Motor neuron (in vitro differentiated cells): ENCODE data around the gene ONECUT2. TPM values are rescaled to one million over a fixed set of nuclear protein-coding genes. Genes with fewer than 3 reads are reported as not detected.
"Not testable (repeated sequence)": the region's sequence is repeated elsewhere in the genome, so short reads cannot be mapped to it uniquely, and the experiment has no call there.

ENCODE experiments used
- ATAC-seq, 8 experiments: fragments of 200-7000 bp; cut with Tn5 transposase; replicated peaks in 6 of 8; 2 replicates each; pipeline ENCODE4 v1.8.0; 2021; ENCODE audit warnings: mild to moderate bottlenecking in 8 of 8, moderate library complexity in 8 of 8
- H3K27ac ChIP-seq, 2 donors: fragments of 250-450 bp; sonication (Bioruptor Pico); 2 replicates each; pipeline ENCODE4 v1.9.0; 2021; ENCODE audit warnings: antibody characterized with exemption in 2 of 2, mild to moderate bottlenecking in 2 of 2, moderate library complexity in 1 of 2
- H3K4me1 ChIP-seq, 2 donors: fragments of 250-450 bp; sonication (Bioruptor Pico); replicated peaks in 1 of 2; 2 replicates each; pipeline ENCODE4 v1.6.1; 2021; ENCODE audit warnings: antibody characterized with exemption in 2 of 2, mild to moderate bottlenecking in 2 of 2, moderate library complexity in 1 of 2
- H3K4me3 ChIP-seq, 5 donors: fragments of 250-450 bp; sonication (Bioruptor Pico); 2 replicates each; pipeline ENCODE4 v1.9.0; 2021; ENCODE audit warnings: antibody characterized with exemption in 5 of 5, mild to moderate bottlenecking in 5 of 5, moderate library complexity in 4 of 5
- WGBS, 10 experiments: fragments of 450-650 bp; shearing (Covaris generic); methylation state at CpG; one replicate each; pipeline ENCODE4 v1.0.0; 2022; 5-methylcytosine and 5-hydroxymethylcytosine counted together
- in situ Hi-C, 9 experiments: fragments of 400-800 bp; cut with MboI; loops; one replicate each; pipeline ENCODE4 v1.15.0; 2021; ENCODE audit warnings: low sequenced_read_pairs in 9 of 9, low pct_unique_long_range_greater_than_20kb in 2 of 9; ENCODE audit not compliant: unreplicated experiment in 9 of 9
- total RNA-seq, 8 experiments: library from RNA; unstranded; fragments of 300-600 nt; gene quantifications; 2 replicates each; pipeline versions ENCODE4 v1.2.3 to v1.2.4, GENCODE V29; 2022

ONECUT2 gene
- total RNA-seq, 8 experiments from 2014 or later = 0.20 to 27.1 (median 9.5) TPM

DNA sequence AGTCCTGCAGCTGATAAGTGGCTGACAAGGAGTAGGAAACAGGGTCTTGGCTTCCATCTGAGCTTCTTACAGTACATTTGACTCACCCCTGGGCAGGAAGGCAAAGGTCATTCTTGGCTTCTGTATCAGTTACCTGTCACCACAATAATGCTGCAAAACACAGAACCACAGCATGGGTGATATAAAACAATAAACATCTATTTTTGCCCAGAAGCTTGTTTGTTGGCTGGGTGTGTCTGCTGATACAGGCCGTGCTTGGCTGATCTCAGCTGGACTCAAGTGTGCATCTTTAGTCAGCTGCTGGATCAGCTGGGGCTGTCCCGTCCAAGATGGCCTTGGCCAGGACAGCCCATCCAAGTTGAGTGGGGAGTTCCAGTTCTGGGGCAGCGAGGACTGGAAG, 34.7 kb downstream of the ONECUT2 start:
- Histone ChIP-seq H3K27ac (no peak overlapping the region), H3K4me3 (no peak overlapping the region), H3K4me1 (peaks cover 4 to 9% of the 10 kb centered on the region in 2 donors)
- no peak for ATAC-seq
- in situ Hi-C loops = no loop called here
- WGBS, 10 experiments = 0 to 100% (median 40%) methylated on average over 1 to 3 of the region's 3 CpGs; no CpG with 5 or more reads in 1 of the 10 experiments

DNA sequence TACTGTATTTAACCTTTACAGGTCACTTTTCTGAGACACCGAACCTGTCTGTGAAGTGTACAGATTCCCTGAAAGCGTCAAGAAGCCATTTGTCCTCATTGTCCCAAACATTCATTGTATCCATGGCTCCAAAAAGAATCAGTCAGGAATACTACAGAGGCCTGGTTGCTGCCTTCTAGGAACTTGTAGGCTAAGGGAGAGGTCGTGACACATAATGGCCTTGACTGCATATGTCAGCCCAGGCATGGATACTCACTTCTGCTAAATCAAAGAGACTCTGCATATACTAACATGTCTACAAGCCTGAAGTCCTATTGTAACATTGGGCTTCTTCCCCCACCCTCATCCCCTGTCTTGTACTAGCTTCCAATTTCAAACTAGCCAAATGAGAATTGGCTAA, 40.2 kb downstream of the ONECUT2 start:
- Histone ChIP-seq H3K4me1 (peaks cover 4 to 10% of the 10 kb centered on the region in 2 donors), H3K27ac (no peak overlapping the region), H3K4me3 (no peak overlapping the region)
- ATAC-seq = no peak
- WGBS, 10 experiments = 0 to 88% (median 64%) methylated on average over 1 to 3 of the region's 3 CpGs; no CpG with 5 or more reads in 2 of the 10 experiments
- in situ Hi-C loops = no loop called here

DNA sequence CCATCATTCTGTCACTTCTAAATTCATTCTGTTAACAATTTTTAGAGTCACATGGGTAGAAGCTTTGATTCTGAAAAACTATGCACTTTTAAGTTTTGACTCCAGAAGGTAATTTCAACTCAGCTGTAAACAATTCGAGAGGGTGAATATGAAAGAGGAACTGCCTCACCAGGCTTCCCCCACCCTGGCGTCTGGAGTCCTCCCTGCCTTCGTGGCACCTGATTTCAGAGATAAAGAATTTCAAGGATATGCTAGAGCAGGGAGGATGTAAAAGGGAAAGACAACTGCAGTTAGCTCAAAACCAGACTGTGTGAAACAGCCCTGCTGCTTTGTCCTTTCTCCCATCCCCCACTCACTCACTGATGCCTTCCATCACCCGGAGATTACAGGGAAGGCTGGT, 40.7 kb downstream of the ONECUT2 start:
- 26 to 80% (median 48%) methylated on average over 1 to 4 of the region's 4 CpGs; no CpG with 5 or more reads in 3 of the 10 experiments for WGBS, 10 experiments

DNA sequence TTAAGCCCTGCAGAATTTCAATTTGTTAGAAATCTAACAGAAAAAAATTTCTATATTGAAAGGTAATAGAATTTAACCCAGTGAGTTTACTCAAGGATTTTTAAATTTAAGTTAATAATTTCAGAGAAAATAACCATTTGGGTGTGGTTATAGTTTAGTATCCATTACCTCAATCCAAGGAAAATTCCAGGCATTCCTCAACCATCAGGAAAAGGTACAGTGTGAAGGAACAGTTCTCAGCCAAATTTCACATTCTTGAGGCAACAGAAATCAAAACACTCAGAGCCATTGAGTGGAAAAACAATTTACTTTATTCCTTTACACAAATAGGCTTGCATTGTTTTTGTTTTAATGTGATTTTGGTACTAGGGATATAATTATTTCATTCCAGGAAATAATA, 45.6 kb downstream of the ONECUT2 start:
- Histone ChIP-seq H3K27ac (no peak overlapping the region), H3K4me1 (peaks cover 0 to 2% of the 10 kb centered on the region in 2 donors), H3K4me3 (no peak overlapping the region)
- in situ Hi-C loops = no loop called here
- no peak for ATAC-seq

More for the DNA sequence above, 40.7 kb downstream of the ONECUT2 start:
- Histone ChIP-seq H3K4me3 (no peak overlapping the region), H3K4me1 (peaks cover 4 to 10% of the 10 kb centered on the region in 2 donors), H3K27ac (no peak overlapping the region)
- ATAC-seq = no peak
- in situ Hi-C loops = no loop called here

DNA sequence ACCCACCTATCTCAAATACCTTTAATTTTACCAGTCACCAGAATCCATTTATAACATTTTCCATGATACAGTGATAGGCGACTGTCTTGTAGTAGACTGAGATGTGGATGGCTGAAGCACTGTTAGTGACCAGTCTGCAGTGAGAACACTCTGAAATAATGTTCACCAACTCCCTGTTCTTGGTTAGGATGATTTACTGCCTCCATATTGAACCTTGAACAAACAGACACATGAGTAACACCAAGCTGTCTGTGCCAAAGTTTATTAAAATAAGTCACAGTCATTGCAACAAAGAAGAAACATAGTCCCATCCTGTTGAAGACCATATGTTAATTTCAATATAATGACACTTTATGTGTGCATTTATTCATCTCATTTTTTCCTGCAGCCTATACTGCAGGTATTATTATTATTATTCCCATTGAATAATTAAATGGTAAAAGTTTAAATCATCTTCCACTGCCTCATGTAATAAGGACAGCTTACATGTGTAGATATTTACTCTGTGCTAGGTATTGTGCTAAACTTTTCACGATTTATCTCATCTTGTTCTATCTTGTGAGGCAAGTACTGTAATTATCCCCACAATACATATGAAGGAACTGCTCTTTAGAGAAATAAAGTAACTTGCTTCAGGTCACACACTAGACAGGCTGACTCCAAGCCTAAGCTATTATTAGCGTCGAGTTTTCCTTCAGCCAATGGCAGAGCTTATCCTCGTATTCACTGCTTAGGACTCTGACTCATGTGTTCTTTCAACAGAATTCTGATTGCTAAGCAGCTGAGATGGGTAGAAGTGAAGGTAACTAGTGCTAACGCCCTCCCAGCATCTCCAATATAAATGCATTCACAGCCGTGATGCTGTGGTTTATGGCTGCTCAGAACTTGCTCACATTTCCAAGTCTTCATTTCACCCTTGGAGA, 62.5 kb downstream of the ONECUT2 start:
- in situ Hi-C loops = no loop called here
- no peaks in the 10 kb centered on the region for H3K4me1 ChIP-seq
- H3K4me3 ChIP-seq = no peak overlapping the region
- peak in 7 of 8 experiments; percentile 34 to 90 (median 72) for ATAC-seq
- no peak overlapping the region for H3K27ac ChIP-seq
- 8 to 89% (median 62%) methylated on average over 1 to 7 of the region's 7 CpGs for WGBS, 10 experiments

DNA sequence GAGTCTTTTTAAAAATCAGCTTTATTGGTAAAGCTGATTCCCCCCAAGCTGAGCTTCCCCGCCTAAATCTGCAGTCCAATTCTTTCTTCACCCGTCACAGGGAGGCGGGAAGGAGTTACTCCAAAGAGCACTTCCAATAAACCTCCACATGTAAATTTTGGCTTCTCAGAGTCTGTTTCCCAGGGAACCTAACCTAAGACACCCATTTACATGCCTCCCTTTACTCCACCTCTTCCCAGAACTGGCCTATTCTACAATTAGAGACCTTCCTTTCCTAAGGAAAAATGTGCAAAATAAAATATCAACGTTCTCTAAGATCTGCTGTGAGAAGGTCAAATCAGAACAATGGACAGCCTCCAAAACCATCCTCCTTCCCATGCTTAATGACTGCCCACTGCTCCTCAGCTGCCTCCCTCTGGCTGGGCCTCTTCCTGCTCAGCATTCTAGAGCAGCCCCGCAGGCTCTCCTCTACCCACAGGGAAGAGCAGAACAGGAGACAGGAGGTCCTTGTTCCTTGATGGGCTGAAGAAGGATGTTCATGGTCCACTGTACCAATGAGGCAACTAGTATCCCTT, 63.6 kb downstream of the ONECUT2 start:
- peak in 3 of 8 experiments; percentile 51 to 84 (median 71) for ATAC-seq
- 30 to 100% (median 71%) methylated on average over 1 to 4 of the region's 5 CpGs for WGBS, 10 experiments
- Histone ChIP-seq H3K27ac (no peak overlapping the region), H3K4me3 (no peak overlapping the region), H3K4me1 (no peaks in the 10 kb centered on the region)
- in situ Hi-C loops = no loop called here

DNA sequence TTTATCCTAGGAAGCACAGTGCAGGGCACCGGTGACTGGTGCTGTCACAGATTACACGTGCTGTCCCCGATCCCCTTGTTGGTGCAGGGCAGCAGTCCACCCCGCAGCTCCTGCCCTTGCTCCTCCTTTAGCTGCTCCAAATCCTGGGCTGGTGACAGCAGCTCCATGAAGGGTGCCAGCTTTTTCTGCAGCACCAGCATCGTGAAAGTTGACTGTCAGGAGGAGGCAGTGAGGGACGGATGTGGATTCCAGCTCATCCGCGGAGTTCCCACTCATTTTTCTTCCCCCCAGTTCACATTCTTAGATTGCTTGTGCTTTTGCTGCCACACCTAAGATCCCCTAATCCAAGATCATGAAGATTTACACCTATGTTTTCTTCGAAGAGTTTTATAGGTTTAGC, 67.5 kb downstream of the ONECUT2 start:
- no peak overlapping the region for H3K4me3 ChIP-seq
- H3K4me1 ChIP-seq = no peaks in the 10 kb centered on the region
- H3K27ac ChIP-seq = no peak overlapping the region
- no peak for ATAC-seq
- WGBS, 10 experiments = 33 to 100% (median 74%) methylated on average over 1 to 6 of the region's 9 CpGs; no CpG with 5 or more reads in 2 of the 10 experiments
- in situ Hi-C loops = no loop called here

DNA sequence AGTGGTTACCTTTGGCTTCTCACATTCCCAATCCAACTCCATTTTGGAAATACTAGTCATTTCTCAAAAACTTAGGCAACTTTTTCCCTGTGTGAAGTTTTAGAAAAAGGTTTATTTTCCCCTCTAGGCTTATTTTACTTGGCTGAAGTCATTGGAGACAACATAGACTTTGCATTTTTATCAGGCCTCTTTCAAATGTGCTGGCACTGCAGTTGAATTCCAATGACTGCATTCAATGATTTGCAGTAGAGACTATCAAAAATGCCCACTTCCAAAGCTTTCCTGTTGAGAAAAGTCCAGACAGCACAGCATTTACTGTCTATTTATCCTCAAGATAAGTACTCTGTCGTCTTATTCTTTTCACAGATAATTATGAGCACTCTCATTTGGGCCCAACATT, 70.1 kb downstream of the ONECUT2 start:
- 0 to 91% (median 20%) methylated on average over 1 of the region's 1 CpG; no CpG with 5 or more reads in 3 of the 10 experiments for WGBS, 10 experiments
- no peak overlapping the region for H3K27ac ChIP-seq
- H3K4me3 ChIP-seq = no peak overlapping the region
- no peaks in the 10 kb centered on the region for H3K4me1 ChIP-seq
- no peak for ATAC-seq
- in situ Hi-C loops = no loop called here

DNA sequence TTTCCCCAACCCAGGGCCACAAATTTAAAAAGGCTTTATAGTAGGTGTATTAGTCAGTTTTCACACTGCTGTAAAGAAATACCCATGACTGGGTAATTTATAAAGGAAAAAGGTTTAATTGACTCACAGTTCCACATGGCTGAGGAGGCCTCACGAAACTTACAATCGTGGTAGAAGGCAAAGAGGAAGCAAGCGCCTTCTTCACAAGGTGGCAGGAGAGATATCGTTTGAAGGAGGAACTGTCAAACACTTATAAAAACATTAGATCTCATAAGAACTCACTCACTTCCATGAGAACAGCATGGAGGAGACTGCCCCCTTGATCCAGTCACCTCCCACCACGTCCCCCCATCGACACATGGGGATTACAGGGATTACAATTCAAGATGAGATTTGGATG, 80.9 kb downstream of the ONECUT2 start:
- Histone ChIP-seq H3K27ac (no peak overlapping the region), H3K4me3 (no peak overlapping the region), H3K4me1 (peaks cover 0 to 2% of the 10 kb centered on the region in 2 donors)
- in situ Hi-C loops = no loop called here
- 31 to 100% (median 85%) methylated on average over 1 to 4 of the region's 6 CpGs; no CpG with 5 or more reads in 2 of the 10 experiments for WGBS, 10 experiments
- ATAC-seq = no peak

DNA sequence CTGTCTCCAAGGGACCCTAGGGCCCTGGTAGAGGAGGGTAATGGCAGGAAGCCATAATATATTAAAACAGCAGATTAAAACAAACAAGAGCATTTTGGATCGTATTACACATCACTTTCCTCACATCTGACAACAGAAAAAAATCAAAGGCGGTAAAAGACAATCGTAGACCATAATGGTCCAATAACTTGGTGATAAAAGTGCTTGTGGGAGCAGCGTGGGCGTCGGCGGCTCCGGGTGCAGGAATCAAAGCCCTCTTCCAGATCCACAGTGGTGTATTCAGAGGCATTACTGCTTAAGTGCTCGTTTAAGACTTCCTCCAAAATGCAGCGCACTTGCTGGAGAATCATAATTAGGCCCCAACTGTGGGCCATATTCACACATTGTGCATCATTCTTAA, 83.4 kb downstream of the ONECUT2 start:
- 26 to 100% (median 57%) methylated on average over 1 to 10 of the region's 10 CpGs; no CpG with 5 or more reads in 2 of the 10 experiments for WGBS, 10 experiments
- in situ Hi-C loops = no loop called here
- Histone ChIP-seq H3K4me3 (no peak overlapping the region), H3K4me1 (peaks cover 0 to 2% of the 10 kb centered on the region in 2 donors), H3K27ac (no peak overlapping the region)
- ATAC-seq = no peak

DNA sequence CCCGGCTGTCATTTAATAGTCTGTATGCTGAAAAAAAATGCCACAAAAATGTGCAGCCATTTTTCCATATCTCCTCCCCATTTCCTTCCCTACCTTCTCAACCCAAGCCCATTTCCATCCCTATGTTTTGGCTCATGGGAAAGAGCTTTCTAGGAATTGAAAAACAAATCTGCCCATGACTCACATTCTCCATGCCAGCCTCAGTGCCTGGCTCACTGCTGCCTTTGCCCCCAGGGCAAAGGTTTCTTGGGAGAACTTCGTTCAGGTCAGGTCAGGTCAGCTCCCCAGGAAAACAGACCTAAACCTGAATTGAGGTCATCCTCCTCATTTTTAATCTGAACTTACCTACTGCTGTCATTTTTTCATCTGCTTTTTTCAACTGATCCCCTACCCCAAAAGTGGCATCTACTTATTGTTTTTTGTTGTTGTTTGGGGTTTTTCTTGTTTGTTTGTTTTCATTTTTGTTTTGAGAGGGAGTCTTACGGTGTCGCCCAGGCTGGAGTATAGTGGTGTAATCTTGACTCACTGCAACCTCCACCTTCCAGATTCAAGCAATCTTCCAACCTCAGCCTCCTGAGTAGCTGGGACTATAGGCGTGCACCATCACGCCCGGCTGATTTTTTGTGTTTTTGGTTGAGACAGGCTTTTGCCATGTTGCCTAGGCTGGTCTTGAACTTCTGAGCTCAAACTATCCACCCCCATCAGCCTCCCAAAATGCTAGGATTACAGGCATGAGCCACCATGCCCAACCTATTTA, 84.7 kb downstream of the ONECUT2 start:
- Histone ChIP-seq H3K4me1 (peaks cover 0 to 3% of the 10 kb centered on the region in 2 donors), H3K27ac (no peak overlapping the region), H3K4me3 (no peak overlapping the region)
- no peak for ATAC-seq
- WGBS, 10 experiments = 0 to 92% (median 81%) methylated on average over 1 to 6 of the region's 7 CpGs; no CpG with 5 or more reads in 1 of the 10 experiments
- in situ Hi-C loops = no loop called here

DNA sequence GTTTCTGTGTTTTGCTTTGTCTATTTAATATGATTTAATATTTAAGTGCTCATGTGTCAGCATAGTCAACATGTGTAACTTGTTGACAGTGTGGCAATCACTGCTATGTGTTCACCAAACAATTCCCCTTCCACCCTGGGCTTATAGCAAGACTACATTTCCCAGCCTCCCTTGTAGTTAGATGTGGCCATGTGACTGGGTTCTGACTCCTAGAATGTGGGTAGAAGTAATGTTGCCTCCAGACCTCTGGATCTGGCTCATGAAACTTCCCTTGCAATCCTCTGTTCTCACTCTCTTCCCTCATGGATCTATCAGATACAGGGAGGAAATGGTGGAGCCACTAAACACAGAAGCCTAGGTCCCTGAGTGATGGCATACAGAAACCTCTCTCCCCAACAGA, 87.2 kb downstream of the ONECUT2 start:
- ATAC-seq, H3K27ac ChIP-seq, H3K4me1 ChIP-seq, H3K4me3 ChIP-seq, in situ Hi-C loops: not testable (repeated sequence)
